GM21717 (cell line): Measurements from ENCODE around the gene ARF1.
A peak's percentile ranks its signal among the peaks of the same experiment; 100 is the strongest.

Source experiments
- ATAC-seq: cut with Tn5 transposase; IDR thresholded peaks from one replicate; pipeline ENCODE4 v1.9.1; 2021; ENCODE audit warnings: mild to moderate bottlenecking, moderate library complexity; ENCODE audit not compliant: unreplicated experiment

The ARF1 gene

DNA sequence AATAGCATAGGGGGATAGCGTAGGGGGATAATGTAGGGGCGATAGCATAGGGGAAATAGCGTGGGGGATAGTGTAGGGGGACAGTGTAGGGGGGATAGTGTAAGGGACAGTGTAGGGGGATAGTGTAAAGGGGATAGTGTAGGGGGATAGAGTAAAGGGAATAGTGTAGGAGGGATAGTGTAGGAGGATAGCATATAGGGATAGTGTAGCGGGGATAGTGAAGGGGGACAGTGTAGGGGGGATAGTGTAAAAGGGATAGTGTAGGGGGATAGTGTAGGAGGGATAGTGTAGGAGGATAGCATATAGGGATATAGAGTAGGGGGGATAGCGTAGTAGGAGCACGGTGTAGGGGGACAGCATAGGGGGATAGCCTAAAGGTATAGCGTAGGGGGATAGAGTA, 14.1 kb upstream of the ARF1 start:
- no peak for ATAC-seq

GRCh38 chr1:228070173-228070572, 12.3 kb upstream of the ARF1 start:
- ATAC-seq = no peak

- no peak for ATAC-seq
Observed at GRCh38 chr1:228070851-228071250, 11.7 kb upstream of the ARF1 start.

- no peak for ATAC-seq
Observed at GRCh38 chr1:228071839-228072657, 10.5 kb upstream of the ARF1 start.

DNA sequence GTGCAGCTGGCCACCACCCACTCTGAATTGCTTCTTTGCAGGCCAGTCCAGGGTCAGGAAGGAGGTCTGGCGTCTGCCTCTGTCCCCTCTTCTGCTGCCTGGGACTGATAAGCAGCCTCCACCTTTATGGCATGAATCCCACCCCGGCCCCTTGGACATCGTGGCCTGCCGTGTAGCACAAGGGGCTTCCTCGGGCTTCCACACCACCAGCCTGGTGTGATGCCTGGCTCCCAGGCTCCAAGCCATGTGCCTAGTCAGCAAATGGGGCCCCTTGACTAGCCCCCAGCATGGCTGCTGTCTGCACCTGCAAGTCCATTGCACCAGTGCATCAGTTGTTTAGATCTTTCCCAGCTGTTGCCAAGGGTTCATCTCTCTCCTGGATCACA, 9.9 kb upstream of the ARF1 start:
- ATAC-seq = no peak

DNA sequence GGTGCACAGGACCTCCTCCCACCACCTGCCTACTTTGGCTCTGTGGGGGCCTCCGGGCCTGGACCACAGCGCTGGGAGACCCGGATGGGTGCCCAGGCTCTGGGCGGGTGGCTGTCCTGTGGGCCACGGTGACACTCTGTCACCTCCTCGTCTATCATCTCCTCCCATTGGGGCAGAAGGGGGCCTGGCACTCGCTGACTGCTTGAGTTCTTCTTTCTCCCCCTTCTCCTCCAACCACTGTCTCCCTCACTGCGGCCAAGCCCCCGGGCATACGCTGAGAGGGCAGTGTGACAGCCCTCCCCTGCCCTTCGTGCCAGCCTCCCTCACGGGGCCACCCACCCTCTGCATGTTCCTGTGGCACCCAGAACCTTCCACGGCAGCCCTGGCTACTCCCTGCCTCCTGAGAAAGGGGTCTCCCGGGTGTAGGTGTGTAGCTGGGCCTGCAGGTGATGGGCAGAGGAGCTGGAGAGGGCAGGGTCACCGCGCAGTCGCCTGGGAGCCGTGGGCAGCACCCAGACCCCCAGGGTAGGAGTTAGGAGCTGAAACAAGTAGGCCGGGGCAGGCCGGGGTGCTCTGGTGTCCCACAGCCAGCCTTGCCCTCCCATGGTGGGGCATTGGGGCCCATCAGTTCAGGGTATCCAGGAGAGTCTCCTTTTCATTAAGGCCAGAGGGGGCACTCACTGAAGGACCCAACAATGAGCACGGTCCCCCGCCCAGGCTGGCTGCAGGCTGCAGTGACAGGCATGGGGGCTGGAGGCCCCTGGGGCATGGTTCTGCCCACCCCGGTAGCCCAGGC, 9.2 kb upstream of the ARF1 start:
- no peak for ATAC-seq

DNA sequence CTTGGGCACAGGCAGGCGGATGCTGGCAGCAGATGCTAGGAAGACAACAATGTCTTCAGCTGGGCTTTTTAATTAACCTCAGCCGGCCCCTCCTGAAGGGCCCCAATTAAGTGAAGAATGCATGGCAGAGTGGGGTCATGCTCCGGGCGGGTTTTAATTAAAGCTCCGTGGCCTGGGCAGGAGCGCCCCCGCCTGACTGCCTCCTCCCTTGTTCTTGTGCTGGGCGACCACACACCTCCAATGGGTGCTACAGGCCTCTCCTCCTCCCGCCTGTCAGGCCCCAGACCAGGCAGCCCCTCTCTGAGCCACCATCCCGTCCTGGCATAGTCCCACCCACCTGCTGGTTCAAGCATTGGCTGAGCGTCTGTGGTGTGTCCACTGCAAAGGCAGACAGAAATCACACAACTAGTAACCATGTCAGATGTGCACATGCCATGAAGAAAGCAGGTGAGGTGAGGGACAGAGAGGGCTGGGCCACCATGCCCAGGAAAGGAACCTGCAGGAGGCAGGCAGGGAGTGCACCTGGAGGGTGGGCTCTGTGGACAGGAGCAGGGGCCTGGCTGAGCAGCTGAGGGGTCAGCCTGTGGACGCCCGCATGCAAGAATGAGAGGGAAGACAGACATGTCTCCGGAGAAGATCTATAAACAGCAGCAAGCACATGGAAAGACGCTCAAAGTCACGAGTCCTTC, 8.5 kb upstream of the ARF1 start:
- ATAC-seq = no peak

GRCh38 chr1:228074954-228075730, 7.4 kb upstream of the ARF1 start:
- no peak for ATAC-seq

- no peak for ATAC-seq
Observed at GRCh38 chr1:228075801-228076271, 6.7 kb upstream of the ARF1 start.

DNA sequence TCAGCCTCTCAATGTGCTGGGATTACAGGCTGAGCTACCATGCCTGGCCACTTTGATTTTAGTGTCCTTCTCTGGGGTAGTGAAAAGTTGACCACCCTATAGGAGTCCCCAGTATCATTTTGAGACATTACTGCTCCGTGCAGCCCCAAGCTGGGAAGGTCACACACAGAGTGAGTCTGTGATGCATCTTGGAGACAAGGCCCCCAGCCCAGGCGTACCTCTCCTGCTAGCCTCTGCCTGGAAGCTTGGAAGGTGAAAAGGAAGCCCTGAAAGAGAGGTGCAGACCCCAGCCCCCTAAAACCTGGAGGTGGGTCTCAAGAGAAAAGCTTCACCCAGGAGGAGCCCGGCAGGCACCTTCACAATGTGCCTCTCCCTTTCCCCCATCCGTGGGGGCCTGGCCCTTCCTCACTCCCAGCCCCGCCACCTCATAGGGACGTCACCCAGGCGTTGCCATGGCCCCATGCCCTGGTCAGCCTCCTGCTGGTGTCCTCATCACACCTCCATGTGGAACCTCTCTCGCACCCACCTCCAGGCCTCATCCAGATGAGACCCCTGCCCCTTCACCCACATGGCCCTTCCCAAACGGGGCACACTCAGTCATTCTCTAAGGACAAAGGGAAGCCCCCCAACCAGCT, 5.6 kb upstream of the ARF1 start:
- ATAC-seq = no peak

- ATAC-seq = no peak
Observed at GRCh38 chr1:228077565-228078330, 4.8 kb upstream of the ARF1 start.

GRCh38 chr1:228079013-228079412, 3.5 kb upstream of the ARF1 start:
- no peak for ATAC-seq

GRCh38 chr1:228079601-228080263, 2.8 kb upstream of the ARF1 start:
- ATAC-seq = no peak

- no peak for ATAC-seq
Observed at GRCh38 chr1:228081144-228081543, 1.4 kb upstream of the ARF1 start.

DNA sequence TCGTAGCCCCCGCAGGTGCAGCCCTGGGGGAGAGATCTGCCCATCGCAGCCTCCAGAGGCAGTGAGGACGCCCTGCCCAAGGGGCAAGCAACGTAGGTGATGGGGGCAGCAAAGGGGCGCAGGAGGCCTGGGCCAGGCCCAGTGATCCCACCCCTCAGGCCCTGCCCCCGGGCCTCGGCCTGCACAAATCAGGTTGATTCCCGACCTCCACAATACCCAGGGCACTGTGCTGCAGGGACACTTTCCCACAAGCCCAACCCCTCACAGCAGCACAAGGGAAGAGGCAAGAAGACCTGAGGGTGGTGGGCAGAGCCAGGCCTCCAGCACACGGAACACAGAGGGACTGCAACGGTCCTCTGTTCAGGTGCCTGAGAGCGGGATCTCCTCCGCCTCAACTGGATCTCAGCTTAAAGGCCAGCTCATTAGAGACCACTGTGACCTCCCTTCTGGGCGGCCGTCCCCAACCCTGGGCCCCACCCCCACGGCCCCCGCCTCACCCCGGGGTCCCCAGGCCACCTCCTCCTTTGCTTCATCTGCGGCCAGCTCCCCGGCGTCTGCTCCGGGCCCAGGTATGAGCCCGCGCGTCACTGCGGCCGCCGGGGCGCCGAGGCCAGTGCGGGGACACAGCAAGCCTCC, 812 bp upstream of the ARF1 start:
- ATAC-seq = peak; percentile 26

DNA sequence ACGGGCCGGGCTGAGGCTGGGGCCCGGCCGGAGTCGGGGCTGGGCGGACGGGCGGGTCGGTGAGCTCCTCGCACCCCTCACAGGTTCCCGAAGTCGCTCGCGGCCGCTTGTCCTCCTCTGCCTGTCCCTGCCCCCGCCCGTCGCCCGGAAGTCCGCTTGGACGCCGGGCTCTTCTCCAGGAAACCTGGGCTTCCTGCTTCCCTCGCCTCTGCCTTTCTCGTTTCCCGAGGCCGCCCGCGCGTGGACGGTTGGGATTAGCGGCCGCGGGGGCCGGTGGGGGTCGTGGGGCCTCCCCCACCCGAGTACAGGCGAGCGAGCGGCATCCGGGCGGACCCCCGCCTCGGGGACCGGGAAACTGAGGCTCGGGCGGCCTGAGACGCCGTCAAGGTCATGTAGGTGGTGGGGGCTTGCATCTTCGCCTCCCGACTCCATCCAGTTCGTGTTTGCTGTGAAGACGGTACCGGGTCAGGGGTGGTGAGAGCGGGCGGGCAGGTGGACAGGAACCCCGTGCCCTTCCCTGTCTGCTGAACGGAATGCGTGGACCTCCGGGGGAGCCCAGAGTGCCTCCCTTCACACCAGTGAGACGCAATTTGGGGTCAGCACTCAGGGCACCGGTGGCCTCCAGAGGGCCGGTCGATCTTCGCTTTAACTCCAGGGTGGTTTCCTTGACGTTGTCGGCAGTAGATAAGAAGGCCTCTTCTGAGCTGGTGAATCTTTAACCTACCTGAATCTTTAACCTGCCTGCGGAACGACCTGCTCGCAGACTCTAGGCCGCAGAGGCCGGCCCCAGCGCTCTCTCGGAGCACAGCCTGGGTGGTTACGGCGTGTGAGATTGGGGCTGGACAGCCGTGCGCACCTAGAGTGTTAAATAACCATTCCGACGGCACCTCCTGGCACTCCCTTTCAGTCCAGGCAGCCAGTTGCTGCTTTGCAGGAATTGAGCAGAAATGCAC, 686 bp downstream of the ARF1 start:
- peak; percentile 14 for ATAC-seq

GRCh38 chr1:228083871-228084278, 1.4 kb downstream of the ARF1 start:
- no peak for ATAC-seq
